SK-N-SH treated with all-trans-retinoic acid at 6 μM for 48 hours (cell line): Measurements from ENCODE around the gene KCNIP4.
A peak's percentile ranks its signal among the peaks of the same experiment; 100 is the strongest.

Experiments used
- ATAC-seq: fragments of 200-7000 bp; cut with Tn5 transposase; 3 replicates; pipeline ENCODE4 v1.9.1; 2020; ENCODE audit warnings: mild to moderate bottlenecking, moderate library complexity
- ARNTL ChIP-seq: fragments of 450-650 bp; formaldehyde crosslinking; IDR thresholded peaks from 2 replicates; pipeline ENCODE4 v1.5.0; 2020; ENCODE audit warnings: low read depth, mild to moderate bottlenecking, moderate library complexity, borderline replicate concordance
- BACH2 ChIP-seq: fragments of 250-450 bp; sonication (Bioruptor Pico); IDR thresholded peaks from 2 replicates; pipeline ENCODE4 v1.9.0; 2021; ENCODE audit warnings: mild to moderate bottlenecking, borderline replicate concordance
- CREB5 ChIP-seq: fragments of 250-450 bp; sonication (Bioruptor Pico); IDR thresholded peaks from 2 replicates; pipeline ENCODE4 v1.5.1; 2020; ENCODE audit warnings: low read depth, mild to moderate bottlenecking, moderate library complexity
- CSDC2 ChIP-seq: fragments of 250-450 bp; sonication (Bioruptor Pico); IDR thresholded peaks from 2 replicates; pipeline ENCODE4 v1.5.0; 2020; ENCODE audit warnings: mild to moderate bottlenecking, moderate library complexity
- CSRNP3 ChIP-seq: fragments of 250-450 bp; sonication (Bioruptor Pico); IDR thresholded peaks from 2 replicates; pipeline ENCODE4 v1.5.1; 2021; ENCODE audit warnings: mild to moderate bottlenecking, moderate library complexity
- ESRRG ChIP-seq: fragments of 250-450 bp; sonication (Bioruptor Pico); IDR thresholded peaks from 2 replicates; pipeline ENCODE4 v1.6.1; 2021; ENCODE audit warnings: mild to moderate bottlenecking
- GLIS3 ChIP-seq: fragments of 250-450 bp; sonication (Bioruptor Pico); IDR thresholded peaks from 2 replicates; pipeline ENCODE4 v1.5.0; 2020; ENCODE audit warnings: mild to moderate bottlenecking, moderate library complexity
- ISL1 ChIP-seq: fragments of 250-450 bp; sonication (Bioruptor Pico); IDR thresholded peaks from 2 replicates; pipeline ENCODE4 v2.1.2; 2022; ENCODE audit warnings: mild to moderate bottlenecking, moderate library complexity
- OSR1 ChIP-seq: fragments of 250-450 bp; sonication (Bioruptor Pico); IDR thresholded peaks from 2 replicates; pipeline ENCODE4 v1.8.0; 2022; ENCODE audit warnings: moderate library complexity, mild to moderate bottlenecking, inconsistent platforms
- POU6F1 ChIP-seq: fragments of 250-450 bp; sonication (Bioruptor Pico); IDR thresholded peaks from 2 replicates; pipeline ENCODE4 v1.8.0; 2021; ENCODE audit warnings: low read depth, mild to moderate bottlenecking, moderate library complexity, borderline replicate concordance
- PPARA ChIP-seq: fragments of 250-450 bp; sonication (Bioruptor Pico); IDR thresholded peaks from 2 replicates; pipeline ENCODE4 v1.5.0; 2020; ENCODE audit warnings: mild to moderate bottlenecking, borderline replicate concordance
- SNAI2 ChIP-seq: fragments of 250-450 bp; sonication (Bioruptor Pico); IDR thresholded peaks from 2 replicates; pipeline ENCODE4 v1.5.0; 2020; ENCODE audit warnings: mild to moderate bottlenecking, moderate library complexity
- TCF4 ChIP-seq: fragments of 250-450 bp; sonication (Bioruptor Pico); IDR thresholded peaks from 2 replicates; pipeline ENCODE4 v1.8.0; 2021; ENCODE audit warnings: mild to moderate bottlenecking, moderate library complexity, borderline replicate concordance
- TOX ChIP-seq: fragments of 250-450 bp; sonication (Bioruptor Pico); IDR thresholded peaks from 2 replicates; pipeline ENCODE4 v1.8.0; 2021; ENCODE audit warnings: mild to moderate bottlenecking, moderate library complexity, borderline replicate concordance
- TSHZ2 ChIP-seq: fragments of 250-450 bp; sonication (Bioruptor Pico); IDR thresholded peaks from 2 replicates; pipeline ENCODE4 v1.5.0; 2020; ENCODE audit warnings: mild to moderate bottlenecking, moderate library complexity
- ZC3H10 ChIP-seq: fragments of 250-450 bp; sonication (Bioruptor Pico); IDR thresholded peaks from 2 replicates; pipeline ENCODE4 v1.5.1; 2021; ENCODE audit warnings: mild to moderate bottlenecking, moderate library complexity
- ZNF565 ChIP-seq: fragments of 450-650 bp; formaldehyde crosslinking; conservative IDR thresholded peaks from 2 replicates; pipeline ENCODE4 v1.5.0; 2020; ENCODE audit warnings: low read depth, mild to moderate bottlenecking, moderate library complexity
- ZNF70 ChIP-seq: fragments of 450-650 bp; formaldehyde crosslinking; IDR thresholded peaks from 2 replicates; pipeline ENCODE4 v1.5.0; 2020; ENCODE audit warnings: mild to moderate bottlenecking, moderate library complexity

The KCNIP4 gene

GRCh38 chr4:20870436-20870835 lies 1078.1 kb downstream of the KCNIP4 start:
- no peak for TF ChIP-seq ZNF565 (CRISPR knock-in tag)
- TF ChIP-seq ISL1 (CRISPR knock-in tag): no peak
- TF ChIP-seq SNAI2 (CRISPR knock-in tag): no peak
- no peak for TF ChIP-seq TCF4 (CRISPR knock-in tag)
- no peak for TF ChIP-seq CREB5 (CRISPR knock-in tag)
- no peak for TF ChIP-seq ARNTL (CRISPR knock-in tag)
- TF ChIP-seq CSRNP3 (CRISPR knock-in tag): no peak
- no peak for TF ChIP-seq TOX (CRISPR knock-in tag)
- ATAC-seq: no peak

- ATAC-seq: no peak
- no peak for TF ChIP-seq TSHZ2 (CRISPR knock-in tag)
- TF ChIP-seq ISL1 (CRISPR knock-in tag): peak; percentile 40; the same call in 1 of the 2 replicates
- TF ChIP-seq TCF4 (CRISPR knock-in tag): 0 out of 2 replicates have a peak, but pooled peaks have one; percentile 29
- TF ChIP-seq, all 23 proteins: peak for 2
Observed at GRCh38 chr4:20868108-20868507, 1080.5 kb downstream of the KCNIP4 start.

GRCh38 chr4:20860878-20861277 lies 1087.7 kb downstream of the KCNIP4 start:
- no peak for ATAC-seq
- no peak for TF ChIP-seq OSR1 (CRISPR knock-in tag)
- no peak for TF ChIP-seq POU6F1 (CRISPR knock-in tag)
- TF ChIP-seq PPARA (CRISPR knock-in tag): no peak
- no peak for TF ChIP-seq CSDC2

GRCh38 chr4:20859097-20859781 lies 1089.3 kb downstream of the KCNIP4 start:
- no peak for ATAC-seq
- TF ChIP-seq TSHZ2 (CRISPR knock-in tag) (peak; percentile 76), GLIS3 (CRISPR knock-in tag) (no peak), TCF4 (CRISPR knock-in tag) (peak; percentile 78; the same call in 1 of the 2 replicates)

GRCh38 chr4:20857081-20857480 lies 1091.5 kb downstream of the KCNIP4 start:
- ATAC-seq: no peak
- TF ChIP-seq POU6F1 (CRISPR knock-in tag) (no peak), CSRNP3 (CRISPR knock-in tag) (no peak), TCF4 (CRISPR knock-in tag) (no peak), GLIS3 (CRISPR knock-in tag) (no peak), ESRRG (CRISPR knock-in tag) (no peak), OSR1 (CRISPR knock-in tag) (no peak), CSDC2 (no peak), ARNTL (CRISPR knock-in tag) (no peak), BACH2 (CRISPR knock-in tag) (no peak), ZC3H10 (CRISPR knock-in tag) (no peak), ZNF70 (CRISPR knock-in tag) (no peak), PPARA (CRISPR knock-in tag) (no peak)
